Thoracic aorta (tissue), 2 donors: ENCODE results near the gene UBASH3B. TPM values are rescaled to one million over a fixed set of nuclear protein-coding genes. Genes with fewer than 3 reads are reported as not detected.

ENCODE experiments used
- ATAC-seq: fragments of 150-250 bp; one replicate; pipeline ENCODE4 v1.8.0; 2017; ENCODE audit warnings: low read depth; ENCODE audit not compliant: insufficient number of reproducible peaks, low FRiP score
- DNase-seq: peaks from one replicate; pipeline ENCODE4 v3.0.0-alpha.2; 2020; ENCODE audit warnings: low spot score
- H3K27ac ChIP-seq, 2 donors: fragments of 200-600 bp; sonication (generic); 1 replicate in 1 of 2; 2 replicates in 1 of 2; pipeline ENCODE4 v1.5.1; 2016; ENCODE audit warnings: mild to moderate bottlenecking in 2 of 2, moderate library complexity in 2 of 2
- H3K27me3 ChIP-seq: fragments of 200-600 bp; sonication (generic); replicated peaks from 2 replicates; pipeline ENCODE4 v1.6.0; 2016; ENCODE audit warnings: mild to moderate bottlenecking; ENCODE audit not compliant: insufficient read depth
- H3K36me3 ChIP-seq: fragments of 200-600 bp; sonication (generic); one replicate; pipeline ENCODE4 v1.5.1; 2016
- H3K4me1 ChIP-seq, 2 donors: fragments of 200-600 bp; sonication (generic); 1 replicate in 1 of 2; 2 replicates in 1 of 2; pipeline versions ENCODE4 v1.5.1 to v1.6.0; 2016; ENCODE audit warnings: low read depth in 2 of 2, mild to moderate bottlenecking in 1 of 2; ENCODE audit not compliant: control insufficient read depth in 1 of 2
- H3K4me3 ChIP-seq: fragments of 200-600 bp; sonication (generic); 2 replicates; pipeline ENCODE4 v1.5.1; 2016; ENCODE audit warnings: mild to moderate bottlenecking
- H3K9me3 ChIP-seq: fragments of 200-600 bp; sonication (generic); 2 replicates; pipeline ENCODE4 v1.5.1; 2016
- total RNA-seq, 2 donors: library from RNA; depleted of rRNA; stranded (reverse); fragments of >200 nt; gene quantifications; one replicate each; pipeline versions ENCODE4 v1.1.0 to v1.2.3, GENCODE V29; 2016
- TF ChIP-seq, protein P1 (sequence below): fragments of 200-600 bp; sonication (generic); IDR thresholded peaks from one replicate; pipeline ENCODE4 v1.5.1; 2019; ENCODE audit warnings: antibody characterized with exemption

The UBASH3B gene
- total RNA-seq, 2 donors from 2014 or later = 6.1 to 12.3 TPM

DNA sequence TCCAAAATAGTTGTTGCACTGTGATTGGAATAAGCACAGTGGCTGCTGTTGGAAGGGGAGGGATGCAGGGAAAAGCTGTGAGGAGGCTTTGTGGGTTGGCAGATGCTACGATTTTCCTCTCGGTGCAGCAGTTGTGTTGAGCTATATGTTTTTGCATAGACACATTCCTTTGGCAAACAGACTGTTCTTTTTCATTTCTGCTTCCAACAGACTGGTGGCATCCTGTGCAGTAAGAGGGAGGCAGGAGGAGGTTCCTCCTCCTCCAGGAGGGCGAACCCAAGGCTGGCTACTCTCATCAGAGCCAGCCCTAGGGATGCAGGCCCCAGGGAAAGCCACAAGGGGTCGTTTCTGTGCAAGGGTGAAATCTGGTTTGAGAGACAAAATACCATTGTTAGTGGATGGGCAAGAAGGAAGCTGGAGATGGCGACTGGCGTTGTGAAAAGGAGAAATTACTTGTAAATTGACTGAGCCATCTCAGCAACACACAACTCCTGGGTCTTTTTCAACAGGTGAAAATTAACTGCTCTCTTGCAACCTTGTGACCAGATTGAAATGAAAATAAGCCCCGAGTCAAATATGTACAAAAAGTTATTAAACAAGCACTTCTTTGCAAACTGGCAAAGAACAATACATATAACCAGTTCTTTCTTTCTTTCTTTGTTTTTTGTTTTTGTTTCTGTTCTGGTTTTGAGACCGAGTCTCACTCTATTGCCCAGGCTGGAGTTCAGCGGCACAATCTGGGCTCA lies 26.5 kb upstream of the UBASH3B start:
- no peaks in the 10 kb centered on the region for H3K27me3 ChIP-seq
- TF ChIP-seq, protein P1, sequence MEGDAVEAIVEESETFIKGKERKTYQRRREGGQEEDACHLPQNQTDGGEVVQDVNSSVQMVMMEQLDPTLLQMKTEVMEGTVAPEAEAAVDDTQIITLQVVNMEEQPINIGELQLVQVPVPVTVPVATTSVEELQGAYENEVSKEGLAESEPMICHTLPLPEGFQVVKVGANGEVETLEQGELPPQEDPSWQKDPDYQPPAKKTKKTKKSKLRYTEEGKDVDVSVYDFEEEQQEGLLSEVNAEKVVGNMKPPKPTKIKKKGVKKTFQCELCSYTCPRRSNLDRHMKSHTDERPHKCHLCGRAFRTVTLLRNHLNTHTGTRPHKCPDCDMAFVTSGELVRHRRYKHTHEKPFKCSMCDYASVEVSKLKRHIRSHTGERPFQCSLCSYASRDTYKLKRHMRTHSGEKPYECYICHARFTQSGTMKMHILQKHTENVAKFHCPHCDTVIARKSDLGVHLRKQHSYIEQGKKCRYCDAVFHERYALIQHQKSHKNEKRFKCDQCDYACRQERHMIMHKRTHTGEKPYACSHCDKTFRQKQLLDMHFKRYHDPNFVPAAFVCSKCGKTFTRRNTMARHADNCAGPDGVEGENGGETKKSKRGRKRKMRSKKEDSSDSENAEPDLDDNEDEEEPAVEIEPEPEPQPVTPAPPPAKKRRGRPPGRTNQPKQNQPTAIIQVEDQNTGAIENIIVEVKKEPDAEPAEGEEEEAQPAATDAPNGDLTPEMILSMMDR = peak; percentile 74
- H3K4me1 ChIP-seq = no peaks in the 10 kb centered on the region
- H3K4me3 ChIP-seq = no peak overlapping the region
- no peak overlapping the region for H3K27ac ChIP-seq
- no peak for DNase-seq
- no peaks in the 10 kb centered on the region for H3K9me3 ChIP-seq
- ATAC-seq = no peak
- H3K36me3 ChIP-seq = no peaks in the 10 kb centered on the region

DNA sequence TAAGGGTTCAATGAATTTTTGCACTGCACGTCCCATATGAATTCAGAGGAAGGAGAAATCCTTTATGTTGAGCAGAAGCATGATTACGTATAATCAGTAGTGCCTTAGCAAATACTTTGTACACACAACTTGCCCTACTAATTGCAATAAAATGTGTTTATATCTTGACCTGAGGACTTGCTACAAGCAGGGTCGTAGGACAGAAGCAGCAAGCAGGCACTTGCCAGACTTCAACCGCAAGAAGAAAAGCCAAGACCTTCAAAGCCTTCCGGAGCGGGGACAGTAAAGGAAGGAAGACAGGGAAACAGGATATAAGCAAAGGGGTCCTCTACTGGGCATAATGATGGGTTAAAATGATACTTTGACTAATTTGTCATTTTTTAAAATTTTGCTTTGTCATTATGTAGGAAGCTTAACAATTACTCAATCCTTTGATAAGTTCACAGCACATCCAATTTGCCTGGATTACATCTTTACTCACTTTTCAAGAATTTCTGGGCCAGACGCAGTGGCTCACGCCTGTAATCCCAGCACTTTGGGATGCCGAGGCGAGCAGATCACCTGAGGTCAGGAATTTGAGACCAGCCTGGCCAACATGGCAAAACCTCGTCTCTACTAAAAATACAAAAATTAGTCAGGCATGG lies 23.2 kb upstream of the UBASH3B start:
- Histone ChIP-seq H3K27me3 (no peaks in the 10 kb centered on the region), H3K36me3 (no peaks in the 10 kb centered on the region), H3K9me3 (no peaks in the 10 kb centered on the region), H3K27ac (no peak overlapping the region), H3K4me1 (no peaks in the 10 kb centered on the region), H3K4me3 (no peak overlapping the region)
- TF ChIP-seq, protein P1 = no peak
- no peak for ATAC-seq
- DNase-seq = no peak

DNA sequence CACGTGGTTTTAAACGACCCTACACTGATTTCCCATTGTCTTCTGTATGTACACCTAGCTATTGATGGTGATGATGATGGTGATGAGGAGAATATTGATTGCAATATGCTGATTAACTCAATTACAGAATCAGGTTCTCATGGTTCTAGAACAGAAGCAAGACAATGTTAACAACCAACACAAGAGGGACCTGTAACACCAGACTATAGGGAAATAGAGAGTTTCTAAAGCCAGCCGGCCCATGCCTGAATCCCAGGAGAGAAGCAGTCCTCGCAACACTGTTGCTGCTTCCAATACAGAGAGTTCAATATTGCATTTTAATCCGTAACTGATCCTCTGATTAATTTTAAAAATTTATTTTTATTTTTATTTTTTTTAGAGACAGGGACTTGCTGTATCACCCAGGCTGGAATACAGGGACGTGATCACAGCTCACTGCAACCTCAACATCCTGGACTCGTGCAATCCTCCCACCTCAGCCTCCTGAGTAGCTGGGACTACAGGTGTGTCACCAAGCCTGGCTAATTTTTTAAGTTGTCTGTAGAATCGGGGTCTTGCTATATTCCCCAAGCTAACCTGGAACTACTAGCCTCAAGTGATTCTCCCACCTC lies 22.2 kb upstream of the UBASH3B start:
- no peaks in the 10 kb centered on the region for H3K4me1 ChIP-seq
- H3K4me3 ChIP-seq = no peak overlapping the region
- no peaks in the 10 kb centered on the region for H3K9me3 ChIP-seq
- DNase-seq = no peak
- H3K36me3 ChIP-seq = no peaks in the 10 kb centered on the region
- TF ChIP-seq, protein P1 = peak; percentile 22
- ATAC-seq = no peak
- no peak overlapping the region for H3K27ac ChIP-seq
- H3K27me3 ChIP-seq = no peaks in the 10 kb centered on the region

DNA sequence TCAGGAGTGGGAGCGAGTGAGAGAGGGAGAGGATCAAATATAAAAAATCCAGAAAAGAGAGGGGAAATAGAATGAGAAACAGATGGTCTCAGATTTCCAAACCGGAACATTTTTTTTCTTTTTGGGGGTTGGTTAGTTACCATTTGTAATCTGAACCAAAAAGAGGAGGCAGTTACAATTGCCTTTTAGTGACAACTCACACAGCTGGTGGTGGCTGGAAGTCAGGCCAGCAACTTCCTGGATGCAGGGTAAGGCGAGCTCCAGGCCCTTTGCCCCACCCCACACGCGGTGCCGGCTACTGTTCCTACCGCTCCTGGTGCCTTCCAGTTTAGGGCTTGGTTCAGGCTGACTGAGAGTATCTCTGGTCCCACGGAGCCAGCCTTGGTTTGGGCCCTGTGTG lies 21.0 kb upstream of the UBASH3B start:
- H3K27ac ChIP-seq = no peak overlapping the region
- H3K36me3 ChIP-seq = no peaks in the 10 kb centered on the region
- no peaks in the 10 kb centered on the region for H3K4me1 ChIP-seq
- no peaks in the 10 kb centered on the region for H3K27me3 ChIP-seq
- TF ChIP-seq, protein P1 = no peak
- no peaks in the 10 kb centered on the region for H3K9me3 ChIP-seq
- H3K4me3 ChIP-seq = no peak overlapping the region
- ATAC-seq = no peak
- no peak for DNase-seq

DNA sequence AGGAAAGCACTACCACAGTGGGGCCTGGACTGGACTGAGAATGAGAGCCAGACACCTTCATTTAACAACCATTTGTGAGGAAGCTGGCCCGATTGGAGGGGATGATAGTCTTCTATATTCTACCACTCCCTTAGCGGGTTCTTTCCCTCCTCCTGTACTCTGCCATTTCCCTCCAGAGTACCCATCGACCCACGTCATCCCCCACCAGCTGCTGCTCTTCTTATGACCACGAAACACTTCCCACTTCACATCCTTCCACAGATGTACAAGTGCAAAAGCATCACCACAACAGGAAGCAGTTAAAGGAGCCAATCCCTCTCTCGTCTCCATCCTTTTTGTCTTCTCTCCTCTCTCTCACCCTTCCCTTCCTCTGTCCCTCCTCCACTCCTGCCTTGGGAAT lies 18.0 kb upstream of the UBASH3B start:
- no peak for ATAC-seq
- Histone ChIP-seq H3K4me3 (no peak overlapping the region), H3K9me3 (no peaks in the 10 kb centered on the region), H3K36me3 (no peaks in the 10 kb centered on the region), H3K4me1 (peaks cover 0 to 4% of the 10 kb centered on the region in 2 donors), H3K27ac (no peak overlapping the region), H3K27me3 (no peaks in the 10 kb centered on the region)
- no peak for DNase-seq
- TF ChIP-seq, protein P1 = no peak
